ENCODE measurements around the gene VTI1B.

DNA sequence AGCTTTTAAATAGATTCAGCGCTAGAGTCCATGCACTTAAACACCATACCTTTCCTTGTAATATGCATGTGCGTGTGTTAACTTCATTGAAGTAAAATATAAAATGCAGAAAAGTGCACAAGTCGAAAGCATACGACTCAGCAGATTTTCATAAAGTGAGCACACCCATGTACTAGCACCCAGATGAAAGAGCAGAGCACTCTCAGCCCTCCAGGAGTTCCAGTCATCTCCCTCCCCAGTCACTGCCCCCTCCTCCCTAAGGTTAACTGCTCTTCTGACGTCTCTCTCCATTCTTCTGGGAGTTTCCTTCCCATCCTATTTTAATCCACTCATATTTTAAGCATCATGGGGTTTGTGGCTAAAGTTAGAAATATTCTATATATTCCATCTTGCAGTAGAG lies 47.4 kb upstream of the VTI1B start:
- TF ChIP-seq, protein P1, sequence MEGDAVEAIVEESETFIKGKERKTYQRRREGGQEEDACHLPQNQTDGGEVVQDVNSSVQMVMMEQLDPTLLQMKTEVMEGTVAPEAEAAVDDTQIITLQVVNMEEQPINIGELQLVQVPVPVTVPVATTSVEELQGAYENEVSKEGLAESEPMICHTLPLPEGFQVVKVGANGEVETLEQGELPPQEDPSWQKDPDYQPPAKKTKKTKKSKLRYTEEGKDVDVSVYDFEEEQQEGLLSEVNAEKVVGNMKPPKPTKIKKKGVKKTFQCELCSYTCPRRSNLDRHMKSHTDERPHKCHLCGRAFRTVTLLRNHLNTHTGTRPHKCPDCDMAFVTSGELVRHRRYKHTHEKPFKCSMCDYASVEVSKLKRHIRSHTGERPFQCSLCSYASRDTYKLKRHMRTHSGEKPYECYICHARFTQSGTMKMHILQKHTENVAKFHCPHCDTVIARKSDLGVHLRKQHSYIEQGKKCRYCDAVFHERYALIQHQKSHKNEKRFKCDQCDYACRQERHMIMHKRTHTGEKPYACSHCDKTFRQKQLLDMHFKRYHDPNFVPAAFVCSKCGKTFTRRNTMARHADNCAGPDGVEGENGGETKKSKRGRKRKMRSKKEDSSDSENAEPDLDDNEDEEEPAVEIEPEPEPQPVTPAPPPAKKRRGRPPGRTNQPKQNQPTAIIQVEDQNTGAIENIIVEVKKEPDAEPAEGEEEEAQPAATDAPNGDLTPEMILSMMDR (IDR thresholded peaks at IDR 0.05; ENCODE audit: poor library complexity) = no peak
- no peak for TF ChIP-seq EZH2 (IDR thresholded peaks at IDR 0.05; ENCODE audit: borderline replicate concordance)
- no peak for TF ChIP-seq EZH2phosphoT487 (IDR thresholded peaks at IDR 0.05; ENCODE audit: low read depth, severe bottlenecking, unreplicated experiment)
